HFFc6 (cell line): ENCODE data around the gene STOML1. TPM values are rescaled to one million over a fixed set of nuclear protein-coding genes. Genes with fewer than 3 reads are reported as not detected.
A peak's percentile ranks its signal among the peaks of the same experiment; 100 is the strongest.

Source experiments
- DNase-seq: peaks from one replicate; pipeline ENCODE4 v3.0.0-alpha.2; 2018
- H3K27ac Mint-ChIP-seq: 2 replicates; pipeline ENCODE4 v1.8.0; 2020; ENCODE audit warnings: mild to moderate bottlenecking, mixed read lengths
- H3K27me3 Mint-ChIP-seq: 2 replicates; pipeline ENCODE4 v1.8.0; 2021; ENCODE audit warnings: mild to moderate bottlenecking, moderate library complexity, mixed read lengths; ENCODE audit not compliant: insufficient read depth
- H3K36me3 Mint-ChIP-seq: 2 replicates; pipeline ENCODE4 v1.8.0; 2021; ENCODE audit warnings: low read depth, mixed read lengths
- H3K4me1 Mint-ChIP-seq: 2 replicates; pipeline ENCODE4 v1.8.0; 2020; ENCODE audit warnings: low read depth, mixed read lengths
- H3K4me3 Mint-ChIP-seq: 2 replicates; pipeline ENCODE4 v1.8.0; 2020; ENCODE audit warnings: mild to moderate bottlenecking, moderate library complexity, mixed read lengths
- H3K9me3 Mint-ChIP-seq: 2 replicates; pipeline ENCODE4 v1.8.0; 2020; ENCODE audit warnings: mild to moderate bottlenecking, mixed read lengths
- CTCF ChIP-seq: fragments of 200-600 bp; sonication (generic); IDR thresholded peaks from 2 replicates; pipeline ENCODE4 v1.5.0; 2021; ENCODE audit warnings: antibody characterized with exemption, mild to moderate bottlenecking
- total RNA-seq, 6 experiments: library from RNA; stranded (reverse); fragmentation: NEBNext Ultra II Directional; extraction: Animal tissue kit (Norgen Biotek cat#: 25700); gene quantifications; 2 replicates in 1 of 6; 3 replicates in 5 of 6; pipeline ENCODE4 v1.2.3, GENCODE V29; 2021

The STOML1 gene
- total RNA-seq, 6 experiments from 2014 or later, result 21.4 to 30.6 (median 24.7) TPM

DNA sequence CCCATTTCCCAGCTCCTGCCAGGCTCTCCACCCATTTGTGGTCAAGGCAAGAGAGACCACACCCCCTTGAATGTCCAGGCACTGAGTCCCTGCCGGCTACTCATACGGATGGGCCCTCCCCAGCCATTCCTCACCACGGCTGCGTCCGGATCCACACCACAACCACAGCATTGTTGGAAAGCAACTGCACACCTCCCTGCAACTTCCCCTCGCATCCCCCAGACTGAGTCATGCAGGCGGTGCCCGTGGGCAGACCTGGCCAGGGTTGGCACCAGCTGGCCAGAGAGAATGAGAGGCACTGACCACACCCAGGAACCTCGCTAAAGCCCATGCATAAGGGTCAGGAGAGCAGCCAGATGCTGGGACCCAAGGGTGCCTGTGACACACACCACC lies 35.4 kb downstream of the STOML1 start:
- TF ChIP-seq CTCF, result no peak
- H3K27ac Mint-ChIP-seq, result peak overlapping the region; percentile 87
- H3K36me3 Mint-ChIP-seq, result peaks cover 7% of the 10 kb centered on the region; the same call in 1 of the 2 replicates
- peak overlapping the region; percentile 70 for H3K4me3 Mint-ChIP-seq
- peak; percentile 94 for DNase-seq
- peaks cover 12% of the 10 kb centered on the region for H3K27me3 Mint-ChIP-seq
- peaks cover 56% of the 10 kb centered on the region for H3K4me1 Mint-ChIP-seq
- H3K9me3 Mint-ChIP-seq, result no peaks in the 10 kb centered on the region

GRCh38 chr15:73955861-73956742 lies 36.0 kb downstream of the STOML1 start:
- Mint-ChIP-seq H3K36me3 (peaks cover 10% of the 10 kb centered on the region), H3K27ac (peak overlapping the region; percentile 87), H3K4me1 (peaks cover 63% of the 10 kb centered on the region), H3K27me3 (peaks cover 13% of the 10 kb centered on the region), H3K4me3 (peak overlapping the region; percentile 70), H3K9me3 (no peaks in the 10 kb centered on the region)
- TF ChIP-seq CTCF, result no peak; the same call in 1 of the 2 replicates
- no peak for DNase-seq

DNA sequence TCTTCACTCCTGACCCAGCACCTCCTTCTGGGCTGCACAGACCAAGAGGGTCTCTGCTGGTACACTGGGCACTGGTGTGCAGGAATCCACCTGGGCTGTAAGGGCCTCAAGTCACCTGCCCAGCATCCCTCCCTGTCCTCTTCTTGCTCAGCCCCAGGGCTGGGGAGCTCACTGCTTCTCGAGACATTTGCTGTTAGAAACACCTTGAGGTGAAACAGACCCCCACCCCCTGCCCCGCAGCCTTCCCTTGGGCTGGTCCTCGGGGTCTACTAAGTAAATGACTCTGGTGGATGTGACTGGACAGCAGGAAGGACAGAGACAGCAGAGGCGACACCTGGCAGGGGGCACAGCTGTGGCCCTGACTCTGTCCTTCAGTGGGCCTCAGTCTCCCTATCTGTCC lies 36.8 kb downstream of the STOML1 start:
- Mint-ChIP-seq H3K27me3 (peaks cover 13% of the 10 kb centered on the region), H3K36me3 (peaks cover 11% of the 10 kb centered on the region), H3K9me3 (no peaks in the 10 kb centered on the region), H3K27ac (peak overlapping the region; percentile 64), H3K4me3 (no peak overlapping the region), H3K4me1 (peaks cover 70% of the 10 kb centered on the region)
- DNase-seq, result no peak
- no peak for TF ChIP-seq CTCF

DNA sequence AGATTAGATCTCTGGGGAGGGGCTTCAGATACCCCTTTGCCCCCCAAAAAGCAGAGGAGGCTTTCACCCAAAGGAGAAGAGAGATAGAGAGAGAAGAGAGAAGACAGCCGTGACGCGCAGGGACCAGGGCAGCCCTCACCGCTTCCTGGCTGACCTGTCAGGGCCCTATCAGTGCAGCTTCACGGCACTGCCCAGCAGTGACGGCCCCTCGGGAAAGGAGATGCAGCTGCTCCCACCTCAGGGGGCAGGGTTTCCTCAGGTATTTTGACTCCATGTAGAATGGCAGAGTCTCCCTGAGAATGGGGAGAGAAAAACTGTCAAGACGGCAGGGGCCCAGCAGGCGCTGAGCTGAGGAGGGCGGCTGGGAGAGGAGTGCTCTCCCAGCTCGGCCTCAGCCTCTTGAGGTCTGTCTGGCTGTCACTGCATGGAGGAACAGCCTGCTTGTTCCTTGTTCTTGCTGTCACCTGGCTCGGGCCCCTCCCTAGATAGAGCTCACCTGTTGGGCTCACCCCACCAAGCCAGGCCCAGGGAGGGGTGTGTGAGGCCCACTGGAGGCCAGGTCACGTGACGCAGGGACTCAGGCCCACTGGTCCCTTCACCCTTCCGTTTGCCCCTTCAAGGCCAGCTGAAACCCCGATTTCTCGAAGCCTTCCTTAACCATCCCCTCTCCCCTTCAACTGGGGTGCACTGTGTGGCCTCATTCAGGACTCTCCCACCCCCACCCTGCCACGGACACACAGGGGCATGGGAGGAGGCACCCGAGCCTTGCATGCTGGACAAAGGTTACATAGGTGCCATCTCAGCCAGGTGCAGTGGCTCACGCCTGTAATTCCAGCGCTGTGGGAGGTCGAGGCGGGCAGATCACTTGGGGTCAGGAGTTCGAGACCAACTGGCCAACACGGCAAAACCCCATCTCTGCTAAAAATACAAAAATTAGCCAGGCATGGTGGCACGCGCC lies 37.6 kb downstream of the STOML1 start:
- H3K4me1 Mint-ChIP-seq, result peaks cover 70% of the 10 kb centered on the region
- H3K27ac Mint-ChIP-seq, result peak overlapping the region; percentile 61
- H3K27me3 Mint-ChIP-seq, result peaks cover 13% of the 10 kb centered on the region
- peaks cover 11% of the 10 kb centered on the region for H3K36me3 Mint-ChIP-seq
- H3K4me3 Mint-ChIP-seq, result no peak overlapping the region
- no peak for TF ChIP-seq CTCF
- no peak for DNase-seq
- no peaks in the 10 kb centered on the region for H3K9me3 Mint-ChIP-seq

DNA sequence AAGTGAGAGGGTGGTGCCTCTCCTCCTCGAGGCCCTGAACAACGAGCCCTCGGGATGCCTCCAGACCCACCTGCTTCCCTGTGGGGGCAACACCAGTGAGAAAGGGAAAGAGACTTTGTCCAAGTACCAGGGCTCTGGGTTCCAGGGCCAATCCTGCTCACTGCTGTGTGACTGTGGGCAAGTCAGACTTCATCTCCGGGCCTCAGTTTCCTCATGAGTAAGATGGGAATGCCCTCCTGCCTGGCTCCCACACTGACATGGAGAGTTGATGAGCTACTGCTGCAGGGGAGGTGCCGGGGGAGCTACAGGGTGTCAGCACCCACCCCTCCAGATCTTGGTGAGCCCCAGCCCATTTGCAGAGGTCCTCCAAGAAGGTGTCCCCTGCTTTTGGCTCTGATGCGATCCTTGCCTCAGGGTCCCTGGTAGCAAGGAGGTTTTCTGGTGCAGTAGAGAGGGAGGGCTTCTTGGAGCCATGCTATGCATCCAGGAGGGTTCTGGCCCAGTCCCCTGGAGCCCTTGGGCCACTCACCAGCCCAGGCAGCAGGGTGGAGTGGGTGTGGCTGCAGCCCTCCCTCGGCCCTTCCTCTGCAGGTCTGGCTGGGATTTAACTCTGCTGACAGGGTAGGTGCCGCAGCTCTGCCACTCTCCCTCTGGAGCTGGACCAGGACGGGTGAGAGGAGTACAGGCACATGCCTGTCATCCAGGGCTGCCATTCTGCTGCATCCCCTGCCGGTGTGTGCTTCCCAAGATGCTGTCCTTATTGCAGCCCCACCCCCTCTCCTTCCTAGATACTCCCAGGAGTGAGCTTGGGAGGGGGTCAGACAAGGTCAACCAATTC lies 39.0 kb downstream of the STOML1 start:
- Mint-ChIP-seq H3K9me3 (no peaks in the 10 kb centered on the region), H3K27ac (0 out of 2 replicates have a peak overlapping the region, but pooled peaks have one; percentile 11), H3K4me1 (peaks cover 57% of the 10 kb centered on the region), H3K36me3 (peaks cover 19% of the 10 kb centered on the region), H3K4me3 (peak overlapping the region; percentile 15; the same call in 1 of the 2 replicates), H3K27me3 (peaks cover 12% of the 10 kb centered on the region)
- DNase-seq, result no peak
- TF ChIP-seq CTCF, result no peak
